Femur (tissue), 1 donor: ENCODE results near the gene ZNF208.
"Not testable (repeated sequence)": the region's sequence is repeated elsewhere in the genome, so short reads cannot be mapped to it uniquely, and the experiment has no call there.

Source experiments
- DNase-seq: peaks from one replicate; pipeline ENCODE4 v3.0.0-alpha.2; 2017

Gene ZNF208

DNA sequence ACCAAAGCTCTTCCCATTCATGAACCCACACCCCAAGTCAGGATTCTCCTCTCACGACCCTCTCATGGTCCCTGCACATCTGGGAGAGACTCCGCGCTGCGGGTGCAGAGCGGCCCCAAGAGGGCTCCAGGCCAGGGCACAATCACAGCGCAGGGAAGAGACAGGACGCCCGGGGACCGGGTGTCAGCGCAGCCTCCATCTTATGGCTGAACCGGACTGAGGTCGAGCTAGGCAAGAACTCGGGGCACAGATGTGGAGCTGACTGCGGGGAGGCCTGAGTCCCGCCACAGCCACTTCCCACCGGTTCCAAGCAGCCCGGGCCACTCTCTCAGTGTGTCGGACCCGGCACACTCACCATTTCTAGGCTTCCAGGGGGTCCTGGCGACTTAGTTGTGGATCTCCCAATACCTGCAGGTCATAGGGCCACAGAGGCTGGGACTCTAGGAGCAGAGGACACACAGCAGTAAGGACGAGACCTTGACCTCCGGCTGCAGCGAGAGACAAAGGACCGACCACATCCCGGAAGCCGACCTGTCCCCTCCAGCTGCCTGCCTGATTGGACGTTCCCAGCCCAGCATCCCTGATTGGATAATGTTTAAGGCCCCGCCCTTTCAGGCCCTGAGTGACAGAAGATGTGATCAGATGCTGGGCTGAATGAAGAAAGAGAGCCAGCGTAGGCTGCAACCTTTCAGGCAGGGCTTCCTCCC lies at the start of gene ZNF208:
ZNF208 (minus strand) TSS at position 507 of the 707 bp plus-strand sequence; CDS start at position 358, 149 bp downstream.
- DNase-seq: not testable (repeated sequence)

DNA sequence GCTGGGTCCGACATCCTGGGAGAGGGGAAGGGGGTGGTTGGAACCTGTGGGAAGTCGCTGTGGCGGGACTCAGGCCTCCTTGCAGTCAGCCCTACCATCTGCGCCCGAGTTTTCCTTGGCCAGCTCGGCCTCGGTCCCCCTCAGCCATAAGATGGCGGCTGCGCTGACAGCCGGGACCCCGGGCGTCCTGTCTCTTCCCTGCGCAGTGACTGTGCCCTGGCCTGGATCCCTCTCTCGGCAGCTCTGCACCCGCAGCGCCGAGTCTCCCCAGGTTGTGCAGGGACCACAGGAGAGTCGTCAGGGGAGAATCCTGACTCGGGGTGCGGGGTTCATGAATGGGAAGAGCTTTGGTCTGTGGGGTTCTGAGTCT lies 41.9 kb upstream of the ZNF208 start:
- peak; percentile 21 for DNase-seq

DNA sequence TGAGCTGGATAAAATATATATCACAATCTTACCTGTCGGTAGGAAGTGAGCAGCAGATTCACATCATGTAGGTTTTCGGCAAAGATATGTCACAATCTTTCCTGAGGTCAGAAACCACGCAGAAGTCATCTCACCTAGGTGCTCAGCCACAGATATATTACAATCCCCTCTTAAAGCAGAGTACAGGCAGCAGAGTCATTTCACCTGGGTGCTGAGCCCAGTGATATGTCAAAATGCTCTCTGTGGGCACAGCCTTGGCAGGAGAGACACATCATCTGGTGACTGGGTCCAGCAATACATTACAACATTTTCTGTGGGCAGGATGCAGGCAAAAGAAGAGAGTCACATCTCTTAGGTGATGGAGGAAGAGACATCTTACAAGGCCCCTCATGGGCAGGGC lies 30.4 kb upstream of the ZNF208 start:
- not testable (repeated sequence) for DNase-seq

DNA sequence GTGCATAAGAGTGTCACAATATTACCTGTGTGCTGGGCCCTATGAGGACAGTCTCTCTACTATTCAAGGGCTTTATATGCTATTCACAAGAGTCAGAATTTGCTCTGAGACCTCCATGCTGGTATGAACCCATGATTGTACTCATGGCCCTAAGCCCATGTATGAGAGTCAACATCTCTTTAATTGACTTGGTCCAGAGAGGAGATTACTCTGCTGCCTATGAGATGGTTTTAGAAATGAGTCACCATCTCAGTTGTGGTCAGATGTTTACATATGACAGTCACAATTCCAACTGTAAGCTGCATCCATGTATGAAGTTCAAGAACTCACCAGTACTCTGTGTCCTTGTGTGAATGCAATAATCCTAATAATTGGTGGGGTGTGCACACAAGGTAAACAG lies 19.9 kb upstream of the ZNF208 start:
- DNase-seq: no peak

DNA sequence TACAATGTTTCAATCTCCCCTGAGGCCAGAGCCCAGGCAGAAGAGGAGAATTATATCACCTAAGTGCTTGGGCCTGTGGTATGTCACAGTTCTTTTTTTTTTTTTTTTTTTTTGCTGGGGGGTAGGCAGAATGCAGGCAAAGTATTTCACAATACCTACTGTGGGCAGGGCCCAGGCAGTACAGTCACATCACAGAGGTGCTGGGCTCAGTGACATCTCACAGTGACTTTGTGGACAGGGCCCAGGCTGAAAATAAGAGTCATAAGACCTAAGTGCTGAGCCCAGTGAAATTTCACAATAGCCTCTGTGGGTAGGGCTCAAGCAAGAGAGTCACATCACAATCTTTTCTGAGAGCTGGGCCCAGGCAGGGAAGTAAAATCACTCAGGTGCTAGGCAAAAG lies 15.9 kb upstream of the ZNF208 start:
- no peak for DNase-seq

DNA sequence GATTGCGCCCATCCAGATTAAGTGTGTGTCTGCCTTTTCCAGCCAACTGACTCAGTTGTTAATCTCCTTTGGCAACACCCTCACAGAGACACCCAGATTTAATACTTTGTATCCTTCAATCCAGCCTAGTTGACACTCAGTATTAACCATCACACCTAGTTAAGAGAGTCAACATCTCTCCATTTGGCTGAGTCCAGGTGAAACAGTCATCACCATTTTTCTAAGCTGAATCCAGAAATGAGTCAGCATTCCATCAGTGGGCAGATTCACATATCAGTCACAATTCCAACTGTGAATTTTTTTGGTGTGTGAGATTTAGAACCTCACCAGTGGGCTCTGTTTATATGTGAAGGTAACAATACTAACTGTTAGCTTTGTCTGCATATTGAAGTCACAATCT lies 14.8 kb upstream of the ZNF208 start:
- not testable (repeated sequence) for DNase-seq

DNA sequence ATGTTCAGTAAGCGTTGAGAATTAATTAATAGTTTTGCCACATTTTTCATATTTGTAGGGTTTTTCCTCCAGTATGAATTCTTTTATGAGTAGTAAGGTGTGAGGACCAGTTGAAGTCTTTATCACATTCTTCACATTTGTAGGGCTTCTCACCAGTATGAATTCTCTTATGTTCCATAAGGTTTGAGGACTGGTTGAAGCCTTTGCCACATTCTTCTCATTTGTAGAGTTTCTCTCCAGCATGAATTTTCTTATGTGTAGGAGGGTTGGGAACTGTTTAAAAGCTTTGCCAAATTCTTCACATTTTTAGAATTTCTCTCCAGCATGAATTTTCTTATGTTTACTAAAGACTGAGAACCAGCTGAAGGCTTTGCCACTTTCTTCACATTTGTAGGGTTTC lies 40.3 kb downstream of the ZNF208 start:
- no peak for DNase-seq

DNA sequence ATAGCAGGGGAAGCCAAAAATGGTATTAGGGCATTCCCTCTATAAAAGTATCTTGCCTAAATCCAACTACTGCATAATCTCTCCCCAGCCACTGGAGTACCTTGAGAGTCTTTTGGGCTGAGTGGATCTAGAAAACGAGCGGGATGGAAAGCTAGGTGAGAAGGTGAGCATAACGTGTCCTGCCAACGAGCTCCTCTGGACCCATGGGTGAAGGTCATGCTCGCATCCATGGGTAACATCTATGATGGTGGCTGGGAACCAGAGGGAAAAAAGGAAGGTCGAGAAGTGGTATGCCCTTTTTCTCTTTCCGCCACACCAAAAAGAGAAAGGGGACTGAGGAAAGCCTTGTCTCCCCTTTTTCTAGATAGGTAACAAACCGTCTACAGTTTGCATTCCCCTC lies 63.0 kb downstream of the ZNF208 start:
- DNase-seq: no peak

DNA sequence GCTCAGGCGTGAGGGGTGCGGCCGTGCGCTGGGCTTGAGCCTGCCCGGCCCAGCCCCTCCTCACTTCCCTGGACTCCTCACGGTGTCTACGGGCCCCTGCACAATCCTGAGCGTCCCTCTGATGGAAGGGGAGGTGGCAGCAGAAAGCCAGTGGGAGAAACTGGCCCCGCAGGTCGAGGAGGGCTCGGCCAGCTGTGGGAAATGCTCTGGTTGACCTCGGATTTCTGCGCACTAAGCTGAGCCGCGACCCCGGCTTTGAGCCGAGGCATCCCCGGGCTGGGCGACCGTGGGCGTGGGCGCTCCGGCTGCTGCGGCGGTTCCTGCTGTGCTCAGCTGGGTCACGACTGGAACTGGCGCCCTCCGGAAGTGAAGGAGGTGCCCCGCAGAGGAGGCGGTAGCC lies 70.1 kb downstream of the ZNF208 start:
- no peak for DNase-seq

DNA sequence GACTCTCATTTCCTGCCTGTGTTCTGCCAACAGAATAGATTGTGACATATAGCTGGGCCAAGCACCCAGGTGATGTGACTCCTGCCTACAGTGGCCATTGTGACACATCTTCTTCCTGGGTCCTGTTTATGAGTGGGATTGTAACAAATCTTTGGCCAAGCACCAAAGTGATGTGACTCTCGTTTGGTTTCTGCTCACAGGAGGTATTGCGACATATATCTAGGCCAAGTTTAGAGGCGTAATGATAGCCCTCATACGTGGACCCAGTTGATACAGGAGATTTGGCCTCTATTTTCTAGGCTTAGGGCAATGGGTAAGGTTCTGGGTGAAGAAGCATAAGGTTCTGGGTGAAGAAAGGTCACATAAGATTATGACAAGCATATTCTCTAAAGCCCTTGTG lies 76.2 kb downstream of the ZNF208 start:
- no peak for DNase-seq

DNA sequence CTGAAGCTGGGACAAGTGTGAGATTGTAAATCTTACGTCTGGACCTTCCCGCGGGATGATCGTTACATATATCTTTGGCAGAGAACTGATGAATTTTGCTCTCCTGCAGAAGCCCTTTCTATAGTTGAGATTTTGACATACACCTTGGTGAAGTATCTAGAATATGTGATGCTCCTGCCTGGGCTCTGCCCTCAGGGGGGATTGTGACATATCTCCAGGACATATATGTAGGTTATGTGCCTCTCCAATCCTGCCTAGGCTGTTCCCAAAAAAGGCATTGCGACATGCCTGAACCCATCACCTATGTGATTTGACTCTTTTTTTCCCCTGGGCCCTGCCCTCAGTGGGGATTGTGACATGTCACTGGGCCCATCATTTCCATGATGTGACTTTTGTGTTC lies 76.6 kb downstream of the ZNF208 start:
- no peak for DNase-seq

DNA sequence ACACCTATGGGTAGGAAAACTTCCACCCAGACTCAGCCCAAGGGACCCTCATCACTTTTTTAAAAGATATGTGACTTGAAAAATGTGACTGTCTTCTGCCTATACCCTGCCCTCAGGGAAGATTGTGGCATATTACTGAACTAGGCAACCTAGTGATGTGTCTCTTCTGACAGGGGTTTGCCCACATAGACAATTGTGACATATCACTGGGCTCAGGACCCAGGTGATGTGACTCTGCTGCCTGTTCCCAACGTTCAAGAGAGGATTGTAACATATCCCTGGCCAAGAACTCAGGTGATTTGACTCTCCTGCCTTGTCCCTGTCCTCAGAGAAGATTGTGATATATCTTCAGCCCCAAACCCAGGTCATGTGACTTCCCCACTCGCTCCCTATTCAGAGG lies 88.5 kb downstream of the ZNF208 start:
- DNase-seq: no peak

DNA sequence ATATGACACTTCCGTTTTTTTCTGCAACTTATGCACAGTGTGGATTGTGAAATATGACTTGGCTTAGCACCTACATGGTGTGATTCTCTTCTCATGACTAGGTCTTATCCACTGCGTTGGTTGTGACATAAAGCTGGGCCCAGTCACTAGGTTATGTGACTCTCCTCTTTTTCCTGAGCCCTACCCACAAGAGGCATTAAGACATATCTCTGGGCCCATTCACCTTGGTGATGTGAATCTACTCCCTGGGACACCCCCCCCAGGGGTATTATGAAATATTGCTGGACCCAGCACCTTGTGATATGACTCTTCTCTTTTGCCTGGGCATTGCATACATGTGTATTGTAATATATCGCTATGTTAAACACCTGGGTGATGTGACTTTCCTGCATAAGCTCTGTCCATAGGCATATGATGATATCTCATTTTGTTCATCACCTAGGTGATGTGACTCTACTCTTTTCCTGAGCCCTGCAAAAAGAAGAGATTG lies 89.0 kb downstream of the ZNF208 start:
- DNase-seq: no peak

DNA sequence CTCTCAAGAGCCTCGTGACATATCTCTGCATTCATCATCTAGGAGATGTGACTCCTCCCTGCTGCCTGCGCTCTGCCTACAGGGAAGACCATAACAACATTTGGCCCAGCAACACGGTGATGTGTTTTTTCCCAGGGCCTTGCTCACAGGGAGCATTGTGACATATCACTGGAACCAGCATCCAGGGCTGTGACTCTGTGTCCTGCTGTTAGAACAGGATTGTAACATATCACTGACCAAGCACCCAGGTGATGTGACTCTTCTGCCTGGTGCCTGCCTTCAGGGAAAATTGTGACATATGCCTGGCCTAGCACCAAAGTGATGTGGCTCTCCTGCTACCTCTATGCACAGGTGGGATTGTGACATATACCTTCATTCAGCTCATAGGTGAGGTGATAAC lies 95.3 kb downstream of the ZNF208 start:
- DNase-seq: no peak

DNA sequence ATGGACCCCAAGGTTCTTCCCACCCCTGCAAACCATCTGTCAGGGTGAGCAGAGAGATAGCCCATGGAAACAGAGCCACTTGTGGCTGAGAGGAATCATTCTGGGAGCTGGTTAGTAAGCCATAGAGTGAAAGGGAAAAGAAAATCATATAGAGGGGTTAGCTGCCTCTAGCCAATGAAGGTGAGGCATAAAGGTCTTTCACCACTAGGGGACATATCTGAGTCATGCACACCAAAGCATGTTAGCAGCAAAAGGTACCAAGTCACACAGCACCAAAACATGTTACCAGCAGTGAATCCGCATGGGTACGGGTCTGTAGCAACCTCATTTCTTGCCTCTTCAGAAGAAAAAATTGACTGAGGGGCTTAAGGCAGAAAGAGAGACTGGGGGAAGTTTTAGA lies 98.1 kb downstream of the ZNF208 start:
- no peak for DNase-seq

DNA sequence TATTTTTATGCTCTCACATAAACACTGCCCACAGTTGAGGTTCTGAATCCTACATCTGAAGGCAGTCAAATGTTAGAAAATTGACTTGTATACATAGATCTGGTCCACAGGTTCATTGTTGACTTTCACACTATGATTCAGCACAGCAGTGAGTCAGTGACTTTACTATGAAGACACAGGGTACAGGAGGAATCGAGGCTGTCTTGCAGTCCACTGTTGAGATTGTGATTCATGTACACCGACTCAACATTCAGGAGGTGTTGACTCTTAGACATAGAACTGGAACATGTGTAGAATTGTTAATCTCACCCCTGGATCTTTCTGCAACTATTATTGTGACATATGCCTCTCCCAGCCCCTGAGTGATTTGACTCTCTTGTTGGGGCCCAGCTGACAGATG lies 100.4 kb downstream of the ZNF208 start:
- DNase-seq: no peak

DNA sequence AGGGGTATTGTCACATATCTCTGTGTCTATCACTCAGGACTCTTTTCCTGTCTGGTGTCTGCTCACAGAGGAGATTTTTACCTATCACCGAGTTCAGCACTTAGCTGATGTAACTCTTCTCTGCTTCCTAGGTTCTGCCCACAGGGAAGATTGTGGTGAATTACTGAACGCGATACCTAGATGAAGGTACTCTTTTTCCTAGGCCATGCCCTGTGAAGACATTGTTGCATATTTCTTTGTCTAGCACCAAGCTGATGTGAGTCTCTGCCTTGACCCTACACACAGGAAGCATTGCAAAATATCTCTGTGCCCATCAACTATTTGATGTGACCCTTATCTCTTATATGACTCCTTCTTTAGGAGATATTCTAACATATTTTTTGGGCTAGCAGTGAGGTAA lies 102.7 kb downstream of the ZNF208 start:
- DNase-seq: no peak

DNA sequence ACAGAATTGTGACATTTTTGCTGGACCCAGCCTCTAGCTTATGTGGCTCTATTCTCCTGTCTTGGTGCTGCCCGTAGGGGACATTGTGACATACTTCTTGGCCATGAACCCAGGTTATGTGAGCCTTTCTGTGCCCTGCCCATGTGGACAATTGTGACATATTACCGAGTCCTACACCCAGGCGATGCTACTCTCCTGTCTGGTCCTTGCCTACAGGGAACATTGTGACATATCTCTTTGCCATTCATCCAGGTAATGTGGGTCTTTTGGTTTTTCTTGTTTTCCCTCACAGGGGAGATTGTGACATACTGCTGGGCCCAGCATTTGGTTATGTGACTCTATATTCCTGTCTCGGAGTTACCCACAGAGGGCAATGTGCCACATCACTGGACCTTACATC lies 103.2 kb downstream of the ZNF208 start:
- no peak for DNase-seq

DNA sequence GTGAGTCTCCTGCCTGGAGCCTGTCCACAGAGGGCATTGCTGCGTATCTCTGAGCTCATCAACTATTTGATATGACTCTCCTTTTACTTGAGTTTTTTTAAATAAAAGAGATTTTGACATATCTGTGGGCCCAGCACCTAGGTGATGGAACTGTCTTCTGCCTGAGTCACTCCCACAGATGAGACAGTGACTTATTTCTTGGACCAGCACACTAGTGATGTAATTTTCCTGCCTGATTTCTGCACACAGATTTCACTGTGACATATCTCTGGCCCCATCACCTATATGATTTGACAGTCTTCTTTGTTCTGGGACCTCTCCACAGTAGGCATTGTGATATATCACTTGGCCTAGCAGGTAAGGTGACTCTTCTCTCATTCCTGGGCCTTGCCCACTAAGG lies 108.2 kb downstream of the ZNF208 start:
- DNase-seq: no peak

DNA sequence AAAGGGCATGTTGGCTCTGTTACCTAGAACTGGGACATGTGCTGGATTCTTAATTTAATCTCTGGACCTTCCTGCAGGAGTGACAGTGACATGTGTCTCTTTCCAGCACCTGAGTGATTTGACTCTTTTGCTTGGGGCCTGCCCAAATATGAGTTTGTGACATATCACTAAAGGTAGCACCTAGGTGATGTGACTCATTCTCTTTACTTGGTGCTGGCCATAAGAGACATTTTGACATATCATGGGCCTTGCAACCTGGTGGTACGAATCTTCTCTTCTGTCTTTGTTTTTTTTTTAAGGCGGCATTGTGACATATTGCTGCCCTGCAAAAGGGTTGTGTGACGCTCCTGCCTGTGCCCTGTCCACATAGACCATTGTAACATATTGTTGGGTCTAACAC lies 108.9 kb downstream of the ZNF208 start:
- no peak for DNase-seq

DNA sequence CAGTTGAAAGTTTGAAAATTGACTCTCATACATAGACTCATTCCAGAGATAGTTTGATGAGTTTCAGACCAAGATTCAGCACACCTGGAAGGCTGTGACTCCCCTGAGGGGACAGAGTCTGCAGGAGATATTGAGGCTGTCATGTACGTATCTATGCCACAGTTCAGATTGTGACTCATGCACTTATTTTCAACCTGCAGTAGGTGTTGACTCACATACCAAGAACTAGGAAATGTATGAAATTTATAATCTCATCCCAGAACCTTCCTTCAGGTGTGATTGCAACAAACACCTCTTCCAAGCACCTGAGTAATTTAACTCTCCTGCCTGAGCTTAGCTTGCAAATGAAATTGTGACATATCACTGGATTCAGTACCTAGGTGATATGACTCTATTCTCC lies 110.3 kb downstream of the ZNF208 start:
- DNase-seq: no peak

DNA sequence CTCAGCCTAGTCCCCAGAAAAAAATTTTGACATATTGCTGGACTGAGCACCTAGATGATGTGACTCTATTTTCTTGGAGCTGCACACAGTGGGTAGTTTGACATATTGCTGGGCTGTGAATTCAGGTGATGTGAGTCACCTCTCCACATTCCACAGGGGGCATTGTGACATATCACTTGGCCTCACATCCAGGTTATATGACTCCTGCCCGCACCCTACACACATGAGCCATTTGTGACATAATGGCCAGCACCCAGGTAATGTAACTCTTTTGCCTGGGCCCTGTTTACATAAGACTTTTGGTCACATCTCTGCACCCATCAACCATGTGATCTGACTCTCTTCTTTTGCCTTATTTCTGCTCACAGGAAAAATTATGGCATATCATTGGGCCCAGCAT lies 119.7 kb downstream of the ZNF208 start:
- no peak for DNase-seq

DNA sequence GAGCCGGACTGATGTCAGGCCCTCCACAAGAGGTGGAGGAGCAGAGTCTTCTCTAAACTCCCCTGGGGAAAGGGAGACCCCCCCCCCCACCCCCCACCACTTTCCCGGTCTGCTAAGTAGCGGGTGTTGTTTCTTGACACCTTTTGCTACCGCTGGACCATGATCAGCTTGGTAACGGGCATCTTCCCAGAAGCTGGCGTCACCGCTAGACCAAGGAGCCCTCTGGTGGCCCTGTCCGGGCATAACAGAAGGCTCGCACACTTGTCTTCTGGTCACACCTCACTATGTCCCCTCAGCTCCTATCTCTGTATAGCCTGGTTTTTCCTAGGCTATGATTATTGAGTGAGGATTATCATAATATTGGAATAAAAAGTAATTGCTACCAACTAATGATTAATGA lies 120.7 kb downstream of the ZNF208 start:
- peak; percentile 18 for DNase-seq

DNA sequence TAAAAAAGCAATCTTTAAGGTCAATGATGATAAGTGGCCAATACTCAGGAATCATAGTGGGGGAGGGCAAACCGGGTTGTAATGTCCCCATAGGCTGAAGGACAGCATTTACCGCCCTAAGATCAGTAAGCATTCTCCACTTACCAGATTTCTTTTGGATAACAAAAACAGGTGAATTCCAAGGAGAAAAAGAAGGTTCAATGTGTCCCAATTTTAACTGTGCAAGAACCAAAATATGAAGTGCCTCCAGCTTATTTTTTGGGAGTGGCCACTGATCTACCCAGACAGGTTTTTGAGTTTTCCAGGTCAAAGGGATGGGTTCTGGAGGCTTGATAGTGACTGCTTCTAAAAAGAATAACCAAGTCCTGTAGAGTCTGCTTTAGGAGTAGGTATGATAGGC lies 125.2 kb downstream of the ZNF208 start:
- DNase-seq: not testable (repeated sequence)

DNA sequence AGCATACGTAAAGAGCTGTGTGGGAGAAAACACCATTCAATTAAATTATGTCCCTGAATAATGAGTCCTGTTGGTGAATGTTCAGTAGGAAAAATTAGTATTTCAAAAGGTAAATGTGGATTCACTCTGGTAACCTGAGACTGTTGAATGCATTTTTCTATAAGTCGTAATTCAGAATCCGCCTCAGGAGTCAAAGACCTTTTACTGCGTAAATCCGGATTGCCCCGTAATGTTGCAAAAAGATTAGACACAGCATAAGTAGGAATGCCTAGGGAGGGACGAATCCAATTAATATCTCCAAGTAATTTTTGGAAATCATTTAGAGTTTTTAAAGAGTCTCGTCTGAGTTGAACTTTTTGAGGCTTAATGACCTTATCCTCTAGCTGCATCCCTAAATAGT lies 126.0 kb downstream of the ZNF208 start:
- not testable (repeated sequence) for DNase-seq
